ENCODE data around the gene KANK4. TPM values are rescaled to one million over a fixed set of nuclear protein-coding genes. Genes with fewer than 3 reads are reported as not detected.

The KANK4 gene
- total RNA-seq, 4 donors from 2014 or later, result 14.5 TPM; not detected in 3

GRCh38 chr1:62355095-62355494 lies 35.9 kb upstream of the KANK4 start:
- no peaks in the 10 kb centered on the region for H3K4me1 ChIP-seq
- H3K27ac ChIP-seq, result no peak overlapping the region
- intact Hi-C loops (cut with DNase I; ENCODE audit: low total_unique reads), result no loop called here
- no peak for DNase-seq
- H3K4me3 ChIP-seq, result no peak overlapping the region
- TF ChIP-seq CTCF (IDR thresholded peaks at IDR 0.05) (no peak), POLR2A (IDR thresholded peaks at IDR 0.05) (no peak)
- H3K9me3 ChIP-seq, result no peaks in the 10 kb centered on the region
- H3K36me3 ChIP-seq, result no peaks in the 10 kb centered on the region
- H3K27me3 ChIP-seq, result no peaks in the 10 kb centered on the region

GRCh38 chr1:62353853-62354252 lies 34.6 kb upstream of the KANK4 start:
- DNase-seq, result no peak

GRCh38 chr1:62352387-62352786 lies 33.2 kb upstream of the KANK4 start:
- no peaks in the 10 kb centered on the region for H3K4me1 ChIP-seq
- intact Hi-C loops (cut with DNase I; ENCODE audit: low total_unique reads), result no loop called here
- H3K4me3 ChIP-seq, result no peak overlapping the region
- H3K27me3 ChIP-seq, result no peaks in the 10 kb centered on the region
- TF ChIP-seq POLR2A (IDR thresholded peaks at IDR 0.05) (no peak), CTCF (IDR thresholded peaks at IDR 0.05) (no peak)
- H3K36me3 ChIP-seq, result no peaks in the 10 kb centered on the region
- H3K9me3 ChIP-seq, result no peaks in the 10 kb centered on the region
- no peak overlapping the region for H3K27ac ChIP-seq
- DNase-seq, result no peak

More at GRCh38 chr1:62353853-62354252, 34.6 kb upstream of the KANK4 start:
- H3K27ac ChIP-seq, result no peak overlapping the region
- no peaks in the 10 kb centered on the region for H3K9me3 ChIP-seq
- H3K4me1 ChIP-seq, result no peaks in the 10 kb centered on the region
- no peak overlapping the region for H3K4me3 ChIP-seq
- intact Hi-C loops (cut with DNase I; ENCODE audit: low total_unique reads), result no loop called here
- TF ChIP-seq CTCF (IDR thresholded peaks at IDR 0.05) (no peak), POLR2A (IDR thresholded peaks at IDR 0.05) (no peak)
- H3K27me3 ChIP-seq, result no peaks in the 10 kb centered on the region
- no peaks in the 10 kb centered on the region for H3K36me3 ChIP-seq

GRCh38 chr1:62349470-62350233 lies 30.4 kb upstream of the KANK4 start:
- TF ChIP-seq POLR2A (IDR thresholded peaks at IDR 0.05) (no peak), CTCF (IDR thresholded peaks at IDR 0.05) (no peak)
- H3K27ac ChIP-seq, result no peak overlapping the region
- H3K9me3 ChIP-seq, result no peaks in the 10 kb centered on the region
- no peaks in the 10 kb centered on the region for H3K36me3 ChIP-seq
- H3K4me3 ChIP-seq, result no peak overlapping the region
- no peaks in the 10 kb centered on the region for H3K27me3 ChIP-seq
- DNase-seq, result no peak
- H3K4me1 ChIP-seq, result no peaks in the 10 kb centered on the region
- intact Hi-C loops (cut with DNase I; ENCODE audit: low total_unique reads), result no loop called here

GRCh38 chr1:62346886-62347285 lies 27.7 kb upstream of the KANK4 start:
- intact Hi-C loops (cut with DNase I; ENCODE audit: low total_unique reads), result no loop called here
- Histone ChIP-seq H3K27me3 (no peaks in the 10 kb centered on the region), H3K4me1 (no peaks in the 10 kb centered on the region), H3K36me3 (no peaks in the 10 kb centered on the region), H3K4me3 (no peak overlapping the region), H3K27ac (no peak overlapping the region), H3K9me3 (no peaks in the 10 kb centered on the region)
- no peak for DNase-seq
- TF ChIP-seq CTCF (IDR thresholded peaks at IDR 0.05), result no peak
- TF ChIP-seq POLR2A (IDR thresholded peaks at IDR 0.05), result no peak

Measured in uterus (tissue), 4 donors.